Activated CD8-positive, alpha-beta T cell treated with anti-CD3 and anti-CD28 coated beads for 36 hours (primary cell): Measurements from ENCODE around the gene LARGE1. TPM values are rescaled to one million over a fixed set of nuclear protein-coding genes. Genes with fewer than 3 reads are reported as not detected.

Experiments
- ATAC-seq: fragments of 200-7000 bp; cut with Tn5 transposase; one replicate; pipeline ENCODE4 v1.10.0; 2021; ENCODE audit warnings: mild to moderate bottlenecking, moderate library complexity
- CTCF ChIA-PET: fragments of 350-600 bp; sonication (Branson Sonifier 250); formaldehyde crosslinking; loops from one replicate; lab custom pipeline; 2021; ENCODE audit warnings: antibody characterized with exemption; lab: Charles Lee
- POLR2A ChIA-PET: fragments of 350-600 bp; sonication (Branson Sonifier 250); formaldehyde crosslinking; loops from one replicate; lab custom pipeline; 2021; ENCODE audit warnings: antibody characterized with exemption; lab: Charles Lee
- DNase-seq: peaks from one replicate; pipeline ENCODE4 v3.0.0-alpha.2; 2020
- H3K27ac Mint-ChIP-seq: one replicate; pipeline ENCODE4 v1.8.0; 2021; ENCODE audit warnings: mild to moderate bottlenecking, mixed read lengths
- H3K27me3 Mint-ChIP-seq: one replicate; pipeline ENCODE4 v1.8.0; 2021; ENCODE audit warnings: mixed read lengths
- H3K36me3 Mint-ChIP-seq: one replicate; pipeline ENCODE4 v1.8.0; 2021; ENCODE audit warnings: low read depth, mixed read lengths
- H3K4me1 Mint-ChIP-seq: one replicate; pipeline ENCODE4 v1.8.0; 2021; ENCODE audit warnings: low read depth, mixed read lengths
- H3K4me3 Mint-ChIP-seq: one replicate; pipeline ENCODE4 v1.8.0; 2021; ENCODE audit warnings: mild to moderate bottlenecking, moderate library complexity, mixed read lengths
- H3K9me3 Mint-ChIP-seq: one replicate; pipeline ENCODE4 v1.8.0; 2021; ENCODE audit warnings: mixed read lengths
- CTCF ChIP-seq: fragments of 200-600 bp; IDR thresholded peaks from one replicate; pipeline ENCODE4 v1.8.0; 2022; ENCODE audit warnings: antibody characterized with exemption, mild to moderate bottlenecking
- intact Hi-C: fragments of 100-400 bp; cut with micrococcal nuclease; formaldehyde crosslinking; loops from one replicate; pipeline ENCODE4 v1.10.0; 2022
- total RNA-seq, 2 experiments: library from RNA; stranded (reverse); gene quantifications; one replicate each; pipeline ENCODE4 v1.2.3, GENCODE V29; 2021

LARGE1 gene
- total RNA-seq, 2 experiments from 2014 or later: 0.31 to 0.32 TPM

GRCh38 chr22:33828302-33828701 is 92.0 kb downstream of the LARGE1 start:
- Mint-ChIP-seq H3K4me1 (no peaks in the 10 kb centered on the region), H3K27me3 (no peaks in the 10 kb centered on the region), H3K27ac (no peak overlapping the region), H3K36me3 (no peaks in the 10 kb centered on the region), H3K9me3 (no peaks in the 10 kb centered on the region), H3K4me3 (no peak overlapping the region)
- ChIA-PET POLR2A (no interaction called here), CTCF (no interaction called here)
- no peak for TF ChIP-seq CTCF
- DNase-seq: no peak
- intact Hi-C loops: no loop called here
- no peak for ATAC-seq

GRCh38 chr22:33825761-33826160 is 94.5 kb downstream of the LARGE1 start:
- no peak for ATAC-seq
- no peak for TF ChIP-seq CTCF
- Mint-ChIP-seq H3K4me1 (no peaks in the 10 kb centered on the region), H3K9me3 (no peaks in the 10 kb centered on the region), H3K27me3 (no peaks in the 10 kb centered on the region), H3K4me3 (no peak overlapping the region), H3K36me3 (no peaks in the 10 kb centered on the region), H3K27ac (no peak overlapping the region)
- ChIA-PET POLR2A (no interaction called here), CTCF (no interaction called here)
- DNase-seq: no peak
- intact Hi-C loops: no loop called here

- Mint-ChIP-seq H3K9me3 (no peaks in the 10 kb centered on the region), H3K4me1 (no peaks in the 10 kb centered on the region), H3K4me3 (no peak overlapping the region), H3K27me3 (no peaks in the 10 kb centered on the region), H3K36me3 (no peaks in the 10 kb centered on the region), H3K27ac (no peak overlapping the region)
- DNase-seq (no peak), ATAC-seq (no peak)
- intact Hi-C loops: no loop called here
- TF ChIP-seq CTCF: no peak
- ChIA-PET CTCF (no interaction called here), POLR2A (no interaction called here)
Measured at GRCh38 chr22:33823552-33823951, 96.7 kb downstream of the LARGE1 start.

- ChIA-PET POLR2A (no interaction called here), CTCF (no interaction called here)
- H3K4me3 Mint-ChIP-seq: no peak overlapping the region
- ATAC-seq (no peak), DNase-seq (no peak)
- no peaks in the 10 kb centered on the region for H3K36me3 Mint-ChIP-seq
- no peak overlapping the region for H3K27ac Mint-ChIP-seq
- H3K4me1 Mint-ChIP-seq: no peaks in the 10 kb centered on the region
- no peaks in the 10 kb centered on the region for H3K27me3 Mint-ChIP-seq
- intact Hi-C loops: no loop called here
- H3K9me3 Mint-ChIP-seq: no peaks in the 10 kb centered on the region
- TF ChIP-seq CTCF: no peak
Measured at GRCh38 chr22:33821290-33821689, 99.0 kb downstream of the LARGE1 start.

GRCh38 chr22:33819743-33820142 is 100.5 kb downstream of the LARGE1 start:
- no peaks in the 10 kb centered on the region for H3K27me3 Mint-ChIP-seq
- CTCF ChIA-PET: no interaction called here
- intact Hi-C loops: no loop called here
- no peak for TF ChIP-seq CTCF
- POLR2A ChIA-PET: no interaction called here
- no peak for ATAC-seq
- no peak overlapping the region for H3K27ac Mint-ChIP-seq
- no peak overlapping the region for H3K4me3 Mint-ChIP-seq
- no peaks in the 10 kb centered on the region for H3K9me3 Mint-ChIP-seq
- no peaks in the 10 kb centered on the region for H3K4me1 Mint-ChIP-seq
- no peaks in the 10 kb centered on the region for H3K36me3 Mint-ChIP-seq
- DNase-seq: no peak
